ENCODE measurements around the gene PRELID1.

DNA sequence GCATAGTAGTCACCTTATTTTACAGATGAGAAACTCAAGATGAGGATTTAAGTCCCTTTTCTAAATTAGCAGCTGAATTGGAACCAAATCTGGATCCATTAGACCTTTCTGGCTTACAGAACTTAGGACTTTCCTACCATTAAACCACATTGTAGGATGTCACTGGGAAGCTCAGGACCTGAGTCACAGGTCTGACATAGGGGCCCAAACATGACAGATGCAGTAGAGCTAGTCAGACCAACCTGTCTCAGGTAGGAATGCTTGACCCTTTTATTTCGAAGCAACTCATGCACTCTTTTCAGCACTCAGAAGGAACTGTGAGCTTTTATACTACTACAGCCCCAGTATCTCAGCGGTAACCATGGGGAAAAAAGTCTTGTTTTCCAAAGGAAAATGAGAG is 2.6 kb upstream of the PRELID1 start:
- no peak for TF ChIP-seq POLR2A (IDR thresholded peaks at IDR 0.05)
- TF ChIP-seq, protein P1, sequence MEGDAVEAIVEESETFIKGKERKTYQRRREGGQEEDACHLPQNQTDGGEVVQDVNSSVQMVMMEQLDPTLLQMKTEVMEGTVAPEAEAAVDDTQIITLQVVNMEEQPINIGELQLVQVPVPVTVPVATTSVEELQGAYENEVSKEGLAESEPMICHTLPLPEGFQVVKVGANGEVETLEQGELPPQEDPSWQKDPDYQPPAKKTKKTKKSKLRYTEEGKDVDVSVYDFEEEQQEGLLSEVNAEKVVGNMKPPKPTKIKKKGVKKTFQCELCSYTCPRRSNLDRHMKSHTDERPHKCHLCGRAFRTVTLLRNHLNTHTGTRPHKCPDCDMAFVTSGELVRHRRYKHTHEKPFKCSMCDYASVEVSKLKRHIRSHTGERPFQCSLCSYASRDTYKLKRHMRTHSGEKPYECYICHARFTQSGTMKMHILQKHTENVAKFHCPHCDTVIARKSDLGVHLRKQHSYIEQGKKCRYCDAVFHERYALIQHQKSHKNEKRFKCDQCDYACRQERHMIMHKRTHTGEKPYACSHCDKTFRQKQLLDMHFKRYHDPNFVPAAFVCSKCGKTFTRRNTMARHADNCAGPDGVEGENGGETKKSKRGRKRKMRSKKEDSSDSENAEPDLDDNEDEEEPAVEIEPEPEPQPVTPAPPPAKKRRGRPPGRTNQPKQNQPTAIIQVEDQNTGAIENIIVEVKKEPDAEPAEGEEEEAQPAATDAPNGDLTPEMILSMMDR (IDR thresholded peaks at IDR 0.05): no peak
